ENCODE measurements around the gene SYCP2L.

GRCh38 chr6:10954590-10955010 is 67.7 kb downstream of the SYCP2L start:
- TF ChIP-seq EP300 (IDR thresholded peaks at IDR 0.05), result no peak
- peak; percentile 45 to 57 (median 46) for TF ChIP-seq CTCF (IDR thresholded peaks at IDR 0.05)
- no peak for TF ChIP-seq POLR2A (IDR thresholded peaks at IDR 0.05; ENCODE audit: low read depth)
- TF ChIP-seq POLR2AphosphoS5 (IDR thresholded peaks at IDR 0.05), result no peak
